ENCODE results near the gene C10orf90.

GRCh38 chr10:126499744-126500143, 170.7 kb downstream of the C10orf90 start:
- TF ChIP-seq, protein P1, sequence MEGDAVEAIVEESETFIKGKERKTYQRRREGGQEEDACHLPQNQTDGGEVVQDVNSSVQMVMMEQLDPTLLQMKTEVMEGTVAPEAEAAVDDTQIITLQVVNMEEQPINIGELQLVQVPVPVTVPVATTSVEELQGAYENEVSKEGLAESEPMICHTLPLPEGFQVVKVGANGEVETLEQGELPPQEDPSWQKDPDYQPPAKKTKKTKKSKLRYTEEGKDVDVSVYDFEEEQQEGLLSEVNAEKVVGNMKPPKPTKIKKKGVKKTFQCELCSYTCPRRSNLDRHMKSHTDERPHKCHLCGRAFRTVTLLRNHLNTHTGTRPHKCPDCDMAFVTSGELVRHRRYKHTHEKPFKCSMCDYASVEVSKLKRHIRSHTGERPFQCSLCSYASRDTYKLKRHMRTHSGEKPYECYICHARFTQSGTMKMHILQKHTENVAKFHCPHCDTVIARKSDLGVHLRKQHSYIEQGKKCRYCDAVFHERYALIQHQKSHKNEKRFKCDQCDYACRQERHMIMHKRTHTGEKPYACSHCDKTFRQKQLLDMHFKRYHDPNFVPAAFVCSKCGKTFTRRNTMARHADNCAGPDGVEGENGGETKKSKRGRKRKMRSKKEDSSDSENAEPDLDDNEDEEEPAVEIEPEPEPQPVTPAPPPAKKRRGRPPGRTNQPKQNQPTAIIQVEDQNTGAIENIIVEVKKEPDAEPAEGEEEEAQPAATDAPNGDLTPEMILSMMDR (IDR thresholded peaks at IDR 0.05): no peak
- no peak for TF ChIP-seq ZFX (IDR thresholded peaks at IDR 0.05; ENCODE audit: borderline replicate concordance)

Measured in 22Rv1 (cell line).